HG02973 (cell line): ENCODE data around the gene DCTN5.

Source experiments
- ATAC-seq: cut with Tn5 transposase; IDR thresholded peaks from one replicate; pipeline ENCODE4 v1.9.1; 2021; ENCODE audit warnings: moderate library complexity; ENCODE audit not compliant: unreplicated experiment

Gene DCTN5

DNA sequence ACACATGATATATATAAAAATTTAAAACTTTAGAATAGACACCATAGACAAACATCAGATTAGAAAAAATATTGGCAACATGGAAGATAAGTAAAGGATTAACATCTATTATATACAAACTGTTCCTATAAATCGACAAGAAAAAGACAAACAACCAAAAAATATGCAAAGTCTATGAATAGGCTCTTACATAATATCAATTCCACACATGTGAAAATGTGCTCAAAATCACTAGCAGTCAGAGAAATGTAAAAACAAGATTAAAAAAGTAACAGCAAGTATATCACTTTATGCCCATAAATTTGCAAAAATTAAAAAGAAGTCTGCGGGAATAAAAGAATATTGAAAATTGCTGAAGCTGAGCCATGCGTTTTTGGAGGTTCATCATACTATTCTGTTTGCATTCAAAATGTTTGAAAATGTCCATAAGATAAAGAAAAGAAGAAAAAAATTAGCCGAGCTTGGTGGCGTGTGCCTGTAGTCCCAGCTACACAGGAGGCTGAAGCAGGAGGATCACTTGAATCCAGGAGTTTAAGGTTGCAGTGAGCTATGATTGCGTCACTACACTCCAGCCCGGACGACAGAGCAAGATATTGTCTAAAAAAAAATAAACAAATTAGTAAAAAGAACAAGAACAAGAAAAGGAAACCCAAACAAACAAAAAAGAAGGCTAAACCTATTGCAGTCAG is 83.0 kb downstream of the DCTN5 start:
- ATAC-seq: no peak

DNA sequence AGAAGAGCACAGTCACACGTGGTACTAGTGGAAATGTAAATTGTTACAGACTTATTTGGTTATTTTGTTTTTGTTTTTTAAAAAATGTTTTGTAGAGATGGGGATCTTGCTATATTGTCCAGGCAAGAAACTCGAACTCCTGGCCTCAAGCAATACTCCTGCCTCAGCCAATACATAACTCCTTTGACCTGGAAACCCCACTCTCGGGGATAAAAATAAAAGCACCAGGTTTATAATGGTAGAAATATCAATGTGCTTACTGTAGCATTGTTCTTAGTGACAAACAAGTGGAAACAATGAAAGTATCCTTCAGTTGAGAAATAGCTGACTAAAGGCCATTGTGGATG is 83.5 kb downstream of the DCTN5 start:
- ATAC-seq: no peak

- ATAC-seq: no peak
These were observed 85.4 kb downstream of the DCTN5 start for GRCh38 chr16:23726710-23727109.
